MM.1S (cell line): ENCODE results near the gene ANKK1.

ENCODE experiments used
- EZH2 ChIP-seq: fragments of 300-600 bp; sonication (generic); optimal IDR thresholded peaks from 2 replicates; pipeline ENCODE3; 2017; ENCODE audit warnings: low read depth, mild to moderate bottlenecking, antibody characterized with exemption, low read length, mixed read lengths
- EZH2phosphoT487 ChIP-seq: fragments of 300-600 bp; sonication (generic); IDR thresholded peaks from 2 replicates; pipeline ENCODE4 v1.6.1; 2018; ENCODE audit warnings: antibody characterized with exemption, low read length
- TF ChIP-seq, protein P1 (sequence below): fragments of 300-600 bp; sonication (generic); IDR thresholded peaks from 2 replicates; pipeline ENCODE4 v1.5.1; 2016; ENCODE audit warnings: antibody characterized with exemption, low read length, mixed read lengths

- TF ChIP-seq, protein P1, sequence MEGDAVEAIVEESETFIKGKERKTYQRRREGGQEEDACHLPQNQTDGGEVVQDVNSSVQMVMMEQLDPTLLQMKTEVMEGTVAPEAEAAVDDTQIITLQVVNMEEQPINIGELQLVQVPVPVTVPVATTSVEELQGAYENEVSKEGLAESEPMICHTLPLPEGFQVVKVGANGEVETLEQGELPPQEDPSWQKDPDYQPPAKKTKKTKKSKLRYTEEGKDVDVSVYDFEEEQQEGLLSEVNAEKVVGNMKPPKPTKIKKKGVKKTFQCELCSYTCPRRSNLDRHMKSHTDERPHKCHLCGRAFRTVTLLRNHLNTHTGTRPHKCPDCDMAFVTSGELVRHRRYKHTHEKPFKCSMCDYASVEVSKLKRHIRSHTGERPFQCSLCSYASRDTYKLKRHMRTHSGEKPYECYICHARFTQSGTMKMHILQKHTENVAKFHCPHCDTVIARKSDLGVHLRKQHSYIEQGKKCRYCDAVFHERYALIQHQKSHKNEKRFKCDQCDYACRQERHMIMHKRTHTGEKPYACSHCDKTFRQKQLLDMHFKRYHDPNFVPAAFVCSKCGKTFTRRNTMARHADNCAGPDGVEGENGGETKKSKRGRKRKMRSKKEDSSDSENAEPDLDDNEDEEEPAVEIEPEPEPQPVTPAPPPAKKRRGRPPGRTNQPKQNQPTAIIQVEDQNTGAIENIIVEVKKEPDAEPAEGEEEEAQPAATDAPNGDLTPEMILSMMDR = no peak
- TF ChIP-seq EZH2phosphoT487 (no peak), EZH2 (no peak)
These were observed 39.1 kb downstream of the ANKK1 start for GRCh38 chr11:113426686-113427085.
